GM19193 (cell line): ENCODE measurements around the gene CEP68.

ENCODE experiments used
- POLR2A ChIP-seq: IDR thresholded peaks from 4 replicates; pipeline ENCODE4 v1.6.1; 2011; ENCODE audit not compliant: insufficient read depth, insufficient read length; ENCODE audit errors: extremely low read depth

Gene CEP68

DNA sequence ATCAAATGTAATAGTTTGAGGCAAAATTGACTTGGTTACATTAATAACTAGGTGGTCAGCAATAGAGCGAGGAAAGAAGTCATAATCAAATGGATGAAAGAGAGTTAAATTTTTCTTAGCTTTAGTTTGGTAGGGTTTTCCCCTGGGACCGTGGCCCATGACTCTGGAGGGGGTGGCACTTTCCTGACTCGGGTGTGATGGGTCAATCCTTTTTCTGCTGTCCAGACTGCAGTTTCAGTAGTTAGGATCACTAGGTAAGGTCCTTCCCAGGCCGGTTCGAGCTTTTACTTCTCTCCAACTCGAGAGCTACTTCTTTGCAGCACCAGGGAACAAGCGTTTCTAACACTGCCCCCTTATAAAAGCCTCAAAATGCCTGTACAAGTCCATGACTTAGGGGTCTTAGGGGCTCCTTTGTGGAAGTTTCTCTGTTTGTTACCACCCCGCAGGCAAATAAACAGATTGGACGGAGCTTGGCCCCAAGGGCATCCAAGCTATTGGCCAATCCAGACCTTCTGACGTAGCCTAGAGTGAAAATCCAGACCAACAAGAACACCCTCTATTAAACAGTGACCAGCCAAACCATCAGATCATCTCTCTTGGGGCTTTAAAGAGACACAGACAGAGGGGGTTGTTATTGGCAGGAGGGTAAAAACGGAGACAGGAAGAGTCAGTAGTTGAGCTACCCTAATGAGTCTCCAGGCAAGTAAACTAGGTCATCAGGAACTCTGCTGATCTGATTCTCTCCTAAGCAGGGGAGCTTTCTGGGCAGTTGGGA, 9.4 kb upstream of the CEP68 start:
- no peak for TF ChIP-seq POLR2A

DNA sequence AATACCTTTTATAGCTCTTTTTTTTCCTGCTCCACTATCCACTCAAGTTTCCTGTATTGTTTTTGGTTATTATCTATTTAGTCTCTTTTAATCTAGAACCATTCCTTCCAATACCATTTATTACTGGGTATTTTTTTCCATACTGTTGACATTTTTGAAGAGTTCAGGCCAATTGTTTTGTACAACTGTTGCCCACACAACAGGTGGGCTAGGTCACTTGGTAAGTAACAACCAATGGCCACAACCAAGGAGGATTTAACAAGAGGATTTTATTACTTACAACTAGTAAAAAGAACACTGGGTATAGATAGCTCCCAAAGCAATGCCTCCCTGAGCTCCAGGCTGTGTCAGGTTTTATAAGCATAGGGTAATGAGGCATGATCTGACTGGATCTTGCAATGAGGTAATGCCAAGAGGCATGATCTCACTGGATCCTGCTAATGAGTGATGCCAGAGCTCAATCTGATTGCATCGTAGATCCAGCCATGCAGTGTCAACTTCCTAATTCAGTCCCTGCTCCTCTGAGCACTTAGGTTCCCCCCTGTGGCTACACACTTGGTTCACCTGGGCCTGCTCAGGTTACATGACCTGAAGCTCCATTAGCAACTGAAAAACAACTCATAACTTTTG, 7.1 kb upstream of the CEP68 start:
- no peak for TF ChIP-seq POLR2A

DNA sequence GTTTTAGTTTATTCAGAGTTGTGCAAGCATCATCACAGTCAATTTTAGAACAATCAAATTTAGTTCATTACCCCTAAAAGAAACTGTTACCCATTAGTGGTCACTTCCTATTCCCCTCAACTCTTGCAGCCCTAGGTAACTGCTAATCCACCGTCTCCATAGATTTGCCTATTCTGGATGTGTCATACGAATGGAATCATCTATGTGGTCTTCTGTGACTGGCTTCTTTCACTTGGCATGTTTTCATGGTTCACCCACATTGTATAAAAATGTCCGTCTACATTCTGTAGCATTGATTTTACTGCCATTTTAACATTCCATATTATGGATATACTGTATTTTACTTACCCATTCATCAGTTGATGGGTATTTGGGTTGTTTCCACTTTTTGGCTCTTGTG, 5.3 kb upstream of the CEP68 start:
- TF ChIP-seq POLR2A = no peak

DNA sequence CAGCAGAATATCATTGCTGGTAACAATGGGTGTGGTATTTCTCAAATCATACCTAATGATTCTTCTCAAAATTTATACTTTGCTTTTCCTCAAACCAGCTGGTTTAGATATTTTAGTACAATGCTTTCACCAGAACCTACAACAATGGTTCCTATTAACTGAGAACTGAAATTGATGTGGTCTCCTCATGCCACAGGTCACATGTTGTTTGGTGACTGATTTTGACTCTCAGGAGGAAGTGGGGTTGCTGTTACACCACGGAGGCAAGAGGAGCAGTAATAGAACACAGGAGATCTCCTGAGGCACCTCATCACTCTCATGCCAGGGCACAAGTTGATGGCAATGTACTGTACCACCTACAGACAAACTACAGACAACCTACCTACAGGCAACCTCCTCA, 3.0 kb upstream of the CEP68 start:
- TF ChIP-seq POLR2A = no peak

DNA sequence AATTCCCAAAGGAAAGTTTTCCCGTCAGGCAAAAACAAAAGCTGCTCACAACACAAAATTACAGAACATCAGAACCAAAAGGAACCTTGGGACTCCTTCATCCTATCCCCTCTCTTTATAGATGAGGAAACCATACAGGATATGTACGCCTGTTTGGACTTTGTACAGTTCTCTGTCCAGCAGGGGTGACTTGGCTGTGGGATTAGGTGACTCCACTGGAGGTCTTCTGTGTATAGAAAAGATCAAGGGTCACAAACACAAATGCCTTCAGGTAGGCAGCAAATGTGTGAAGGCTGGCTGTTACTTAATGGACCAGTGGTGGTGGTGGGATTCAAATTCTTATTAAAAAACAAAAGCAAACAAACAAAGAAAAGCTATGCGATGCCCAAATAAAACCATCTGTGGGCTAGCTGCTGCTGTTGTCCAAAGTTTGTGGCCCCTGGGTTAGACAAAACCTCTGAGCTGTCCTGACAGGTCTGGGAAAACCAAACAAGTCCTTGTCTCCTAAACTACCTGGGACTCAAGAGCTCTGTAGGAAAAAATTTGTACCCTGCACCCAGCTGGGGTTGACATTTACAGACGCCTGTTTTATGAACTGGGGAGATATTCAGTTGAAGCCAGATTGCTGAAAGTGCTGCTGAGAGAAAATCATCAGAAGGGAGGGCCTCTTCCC, 1.3 kb upstream of the CEP68 start:
- TF ChIP-seq POLR2A = no peak

DNA sequence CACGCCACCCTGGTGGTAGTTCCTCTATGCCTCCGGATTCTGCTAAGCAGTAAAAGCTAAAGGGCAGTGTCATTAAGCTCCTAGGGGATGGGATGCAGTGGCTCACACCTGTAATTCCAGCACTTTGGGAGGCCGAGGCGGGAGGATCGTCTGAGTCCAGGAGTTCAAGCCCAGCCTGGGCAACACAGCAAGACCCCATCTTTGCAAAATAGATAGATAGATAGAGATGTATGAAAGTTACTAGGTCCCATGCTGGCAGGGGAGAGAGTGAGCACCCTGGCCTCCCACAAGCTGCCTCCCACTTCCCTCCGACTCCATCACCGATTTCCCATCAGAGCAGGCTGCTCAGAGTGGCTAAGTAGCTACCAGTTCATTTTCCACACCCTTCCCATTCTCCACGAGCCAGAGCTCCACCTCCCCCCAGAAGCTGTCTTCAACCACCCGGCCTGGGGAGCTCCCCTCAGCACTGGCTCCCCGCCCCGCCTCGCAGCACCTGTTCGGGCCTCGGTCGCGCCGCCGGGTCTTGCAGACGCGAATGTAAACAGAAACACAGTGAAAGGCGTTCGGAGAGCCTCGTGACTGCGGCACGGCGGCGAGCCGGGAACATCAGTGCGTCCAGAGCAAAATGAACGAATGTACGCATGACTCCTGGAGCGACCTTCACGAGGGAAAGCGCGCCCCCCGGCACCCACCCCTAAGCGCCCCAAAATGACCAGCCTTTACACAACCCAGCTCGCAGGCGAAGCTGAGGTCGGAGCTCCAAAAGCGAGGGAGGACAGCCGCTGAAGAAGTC, 598 bp upstream of the CEP68 start:
- no peak for TF ChIP-seq POLR2A

DNA sequence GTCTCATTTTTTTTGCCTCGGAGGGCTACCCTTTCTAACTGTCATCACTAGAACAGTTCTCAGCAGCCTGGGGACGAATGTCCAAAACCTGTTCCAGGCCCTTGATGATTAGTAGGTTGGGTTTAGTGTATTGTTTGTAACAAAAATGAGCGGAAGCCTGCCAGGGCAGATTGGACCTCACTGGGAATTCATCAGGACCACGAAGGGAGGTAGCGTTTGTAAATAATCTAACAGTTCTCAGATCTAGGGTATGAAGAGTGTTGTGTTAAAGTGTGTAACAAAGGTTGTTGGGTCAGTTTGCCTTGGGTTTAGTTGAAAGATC, 799 bp downstream of the CEP68 start:
- TF ChIP-seq POLR2A = no peak

DNA sequence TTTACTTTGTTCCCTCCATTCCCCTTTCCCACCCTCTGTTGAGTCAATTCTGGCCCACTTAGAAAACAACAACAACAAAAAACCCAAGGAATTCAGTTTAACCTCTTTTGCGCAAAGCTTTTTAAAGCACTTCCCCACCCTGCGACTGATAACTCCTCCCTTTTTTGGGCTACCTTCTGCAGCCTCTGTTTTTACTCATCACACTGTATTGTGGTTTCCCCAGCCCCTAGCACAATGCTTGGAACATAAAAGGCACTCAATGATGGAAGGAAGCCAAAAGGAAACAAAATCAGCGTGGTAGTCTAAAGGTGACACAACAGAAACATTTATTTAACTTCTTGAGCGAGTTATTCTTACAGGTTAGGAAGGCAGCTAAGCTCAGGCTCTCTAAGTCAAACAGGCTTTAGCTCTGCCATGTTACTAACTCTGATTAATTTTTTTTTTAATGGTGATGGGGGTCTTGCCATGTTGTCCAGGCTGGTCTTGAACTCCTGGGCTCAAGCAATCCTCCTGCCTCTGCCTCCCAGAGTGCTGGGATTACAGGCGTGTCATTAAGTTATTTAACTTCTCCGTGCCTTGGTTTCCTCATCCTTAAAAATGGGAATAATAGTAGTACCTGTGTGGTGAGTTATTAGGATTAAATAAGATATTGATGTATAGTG, 1.3 kb downstream of the CEP68 start:
- no peak for TF ChIP-seq POLR2A

DNA sequence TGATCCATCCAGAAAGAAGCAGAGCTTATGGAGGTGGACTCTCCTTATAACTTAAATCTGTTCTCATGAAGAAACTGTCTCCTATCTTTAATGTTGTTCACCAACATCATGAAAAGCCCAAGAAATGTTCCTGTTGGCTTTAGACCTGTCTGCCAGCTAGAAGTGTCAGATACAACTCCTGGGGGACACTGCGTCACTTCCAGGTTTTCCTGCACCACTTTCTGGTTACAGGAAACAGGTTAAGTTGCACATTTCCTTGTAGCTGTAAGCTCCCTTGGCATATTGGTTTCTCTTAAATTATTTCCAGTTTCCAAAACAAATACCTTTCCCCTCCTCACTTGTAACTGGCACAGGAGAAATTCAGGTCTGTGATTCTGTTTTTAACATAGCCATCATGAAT, 2.9 kb downstream of the CEP68 start:
- TF ChIP-seq POLR2A = no peak

DNA sequence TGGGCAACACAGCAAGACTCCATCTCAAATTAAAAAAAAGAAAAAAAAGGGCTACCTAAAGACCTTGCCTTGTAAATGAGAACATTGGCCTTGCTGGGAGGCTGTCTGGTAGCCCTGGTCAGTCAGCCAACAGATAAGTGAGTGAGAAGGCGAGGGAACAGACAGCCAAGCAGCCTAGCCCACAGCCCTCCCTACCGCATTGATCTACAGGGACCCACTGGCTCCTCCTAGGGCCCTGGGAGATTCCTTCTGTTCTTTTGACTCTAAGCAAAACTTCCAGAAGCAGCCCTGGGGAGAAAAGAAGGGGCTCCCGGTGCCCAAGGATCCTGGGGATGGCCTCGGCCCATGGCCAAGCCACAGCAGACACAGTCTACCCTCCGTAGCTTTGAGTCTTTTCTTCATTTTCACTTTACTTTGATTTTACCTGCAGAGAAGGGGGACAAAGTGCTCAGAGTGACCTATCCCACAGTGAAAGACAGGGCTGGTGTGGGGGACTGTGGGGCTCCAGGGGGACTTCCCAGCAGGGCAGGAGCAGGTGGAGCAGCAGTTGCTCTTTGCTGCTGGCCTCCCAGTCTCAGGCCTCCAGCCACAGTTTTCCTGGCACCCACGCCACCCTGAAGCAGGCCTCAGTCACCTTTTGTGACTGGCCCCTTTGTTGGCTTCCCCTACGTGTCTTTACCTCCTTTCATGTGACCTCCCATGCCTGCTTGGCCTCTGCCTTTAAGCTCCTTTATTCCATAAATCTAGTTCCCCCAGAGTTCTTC, 5.1 kb downstream of the CEP68 start:
- no peak for TF ChIP-seq POLR2A

DNA sequence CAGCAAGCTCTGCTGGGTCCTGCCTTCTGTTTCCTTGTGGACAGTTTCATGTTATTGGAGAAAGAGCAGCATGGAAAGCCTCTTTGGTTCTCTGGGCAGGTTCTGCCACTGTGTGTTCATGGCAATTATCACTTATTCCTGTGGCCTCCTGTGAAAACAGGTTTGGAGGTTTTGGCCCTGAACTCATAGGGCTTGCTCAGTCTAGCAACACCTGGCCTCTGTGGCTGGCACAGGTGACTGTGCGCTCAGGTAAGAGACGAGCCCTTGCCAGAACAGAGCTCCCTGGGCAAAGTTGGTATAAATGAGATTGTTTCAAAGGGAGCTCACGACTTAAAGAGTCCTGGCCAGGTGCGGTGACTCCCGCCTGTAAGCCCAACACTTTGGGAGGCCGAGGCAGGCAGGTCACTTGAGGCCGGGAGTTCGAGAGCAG, 5.7 kb downstream of the CEP68 start:
- TF ChIP-seq POLR2A = no peak

DNA sequence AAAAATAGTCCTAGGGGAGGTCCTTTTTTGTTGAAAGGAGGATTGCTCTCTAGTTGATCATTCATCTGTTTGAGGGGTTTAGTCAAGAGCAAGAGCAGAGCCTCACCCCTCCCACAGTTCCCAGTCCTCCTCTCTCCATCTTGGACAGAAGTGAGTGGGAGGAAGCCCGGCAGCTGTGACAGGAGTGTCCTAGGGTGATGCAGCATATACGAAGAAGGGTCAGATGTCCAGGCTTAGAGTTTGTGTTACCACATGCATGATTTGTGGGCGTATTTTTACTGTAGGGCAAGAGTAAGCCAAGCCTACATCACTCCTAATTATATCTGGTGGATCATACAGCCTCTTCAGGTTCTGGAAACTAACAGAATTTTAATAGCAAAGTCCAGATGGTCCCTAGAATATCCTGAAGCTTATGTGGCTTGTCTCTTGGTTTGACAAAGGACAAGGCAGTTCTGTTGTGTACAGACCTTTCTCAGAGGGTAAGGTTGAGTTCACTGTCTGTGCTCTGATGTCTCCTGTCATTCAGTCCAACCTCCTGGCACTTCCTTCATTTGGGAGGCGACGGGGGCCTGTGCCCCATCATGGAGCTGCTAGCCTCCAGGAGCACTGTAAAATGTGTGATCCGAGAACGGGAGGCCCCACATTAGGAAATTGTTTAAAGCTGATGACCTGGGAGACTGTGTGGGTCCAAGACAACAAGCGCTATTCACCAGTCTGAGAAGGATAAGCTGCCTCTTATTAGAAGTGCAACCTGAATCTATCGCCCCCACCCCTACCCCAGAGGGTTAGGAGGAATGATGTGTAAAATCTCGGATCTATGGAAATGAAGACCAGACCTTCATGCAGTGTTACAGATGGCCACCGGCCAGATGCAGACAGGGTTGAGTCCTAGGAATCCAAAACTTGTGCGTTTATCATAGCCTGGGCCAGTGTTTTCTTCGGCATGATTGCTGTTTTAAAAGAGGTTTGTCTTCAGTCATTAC, 6.9 kb downstream of the CEP68 start:
- no peak for TF ChIP-seq POLR2A

DNA sequence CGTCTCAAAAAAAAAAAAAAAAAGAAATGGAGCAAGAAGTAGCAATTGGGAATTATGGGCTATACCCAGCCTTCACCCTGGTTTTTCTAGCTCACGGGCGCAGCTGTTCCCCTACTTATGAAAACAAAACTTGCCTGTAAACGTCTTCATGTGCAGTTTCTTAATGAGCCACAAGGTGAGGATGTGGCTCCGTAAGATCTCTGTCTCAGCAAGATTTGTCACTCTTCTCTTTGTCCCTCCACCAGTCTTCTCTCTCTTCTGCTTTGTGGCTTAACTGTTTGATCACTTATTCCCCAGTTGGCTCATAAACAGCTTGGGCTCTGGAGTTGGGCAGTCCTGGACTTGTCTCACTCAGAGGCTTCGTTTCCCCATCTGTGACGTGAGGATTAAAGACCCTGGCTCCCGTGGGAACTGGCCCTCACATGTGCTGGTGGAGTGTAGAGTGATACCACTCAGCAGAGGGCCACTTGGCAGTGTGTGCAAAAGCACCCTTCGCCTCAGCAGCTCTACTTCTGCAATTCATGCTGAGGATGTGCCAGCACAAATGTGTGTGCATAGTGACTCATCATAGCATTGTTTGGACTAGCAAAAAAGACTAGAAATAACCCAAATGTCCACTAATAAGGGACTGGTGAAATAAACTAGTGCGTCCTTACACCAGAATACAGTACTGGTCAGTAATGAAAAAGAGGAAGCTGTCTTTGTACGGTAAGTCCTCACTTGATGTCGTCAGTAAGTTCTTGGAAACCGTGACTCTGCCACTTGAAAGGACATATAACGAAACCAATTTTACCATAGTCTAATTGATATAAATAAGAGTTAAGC, 8.7 kb downstream of the CEP68 start:
- no peak for TF ChIP-seq POLR2A
